Activated CD4-positive, CD25-positive, alpha-beta regulatory T cell (primary cell): ENCODE data around the gene MOB1A.
"Not testable (repeated sequence)": the region's sequence is repeated elsewhere in the genome, so short reads cannot be mapped to it uniquely, and the experiment has no call there.

Experiments
- DNase-seq, 4 experiments: peaks; one replicate each; lab custom pipeline; 2025; lab: John Stamatoyannopoulos, UW

MOB1A gene

DNA sequence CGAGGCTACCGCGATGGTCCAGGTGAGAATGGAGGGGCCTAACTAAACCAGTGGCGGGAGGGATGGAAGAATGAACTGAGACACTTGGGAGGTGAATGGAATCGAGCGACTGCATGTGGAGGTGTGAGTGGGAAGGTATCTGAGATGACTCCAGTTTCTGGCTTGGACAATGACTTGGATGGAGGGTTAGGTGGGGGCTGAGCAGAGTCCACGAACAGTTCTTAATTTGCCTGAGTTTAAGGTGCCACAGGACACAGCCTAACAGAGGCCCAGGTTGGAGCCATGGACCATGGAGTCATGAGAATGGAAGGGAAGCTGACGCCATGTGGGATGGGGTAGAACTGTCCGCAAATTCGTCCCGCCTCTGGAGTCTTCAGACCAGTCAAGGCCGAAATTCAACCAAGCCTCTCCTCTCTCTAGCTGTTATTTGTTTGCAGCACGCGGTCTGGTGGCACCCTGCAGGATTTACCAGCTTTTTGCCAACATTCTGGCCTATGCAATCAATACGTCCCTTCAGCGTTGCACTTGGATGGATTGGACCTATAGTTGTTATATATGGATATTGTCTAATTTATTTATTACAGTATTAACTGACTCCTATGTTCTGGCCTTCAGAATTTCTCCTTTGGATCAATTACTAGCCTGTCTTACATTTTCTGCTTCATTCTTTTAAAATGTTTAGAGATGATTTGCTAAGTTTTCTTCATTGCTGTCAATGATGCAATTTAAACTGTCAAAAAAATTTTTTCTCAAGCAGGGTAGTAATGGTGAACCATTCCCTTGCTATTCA lies 30.0 kb downstream of the MOB1A start:
- DNase-seq, result no peak

- DNase-seq, result peak; percentile 67 to 71 (median 70)
Measured at GRCh38 chr2:74147727-74148456, 30.8 kb downstream of the MOB1A start, which contains the start of gene BOLA3. Gene BOLA3 (minus strand): TSS chr2:74147912. CDS start chr2:74147874, 38 bp downstream.

DNA sequence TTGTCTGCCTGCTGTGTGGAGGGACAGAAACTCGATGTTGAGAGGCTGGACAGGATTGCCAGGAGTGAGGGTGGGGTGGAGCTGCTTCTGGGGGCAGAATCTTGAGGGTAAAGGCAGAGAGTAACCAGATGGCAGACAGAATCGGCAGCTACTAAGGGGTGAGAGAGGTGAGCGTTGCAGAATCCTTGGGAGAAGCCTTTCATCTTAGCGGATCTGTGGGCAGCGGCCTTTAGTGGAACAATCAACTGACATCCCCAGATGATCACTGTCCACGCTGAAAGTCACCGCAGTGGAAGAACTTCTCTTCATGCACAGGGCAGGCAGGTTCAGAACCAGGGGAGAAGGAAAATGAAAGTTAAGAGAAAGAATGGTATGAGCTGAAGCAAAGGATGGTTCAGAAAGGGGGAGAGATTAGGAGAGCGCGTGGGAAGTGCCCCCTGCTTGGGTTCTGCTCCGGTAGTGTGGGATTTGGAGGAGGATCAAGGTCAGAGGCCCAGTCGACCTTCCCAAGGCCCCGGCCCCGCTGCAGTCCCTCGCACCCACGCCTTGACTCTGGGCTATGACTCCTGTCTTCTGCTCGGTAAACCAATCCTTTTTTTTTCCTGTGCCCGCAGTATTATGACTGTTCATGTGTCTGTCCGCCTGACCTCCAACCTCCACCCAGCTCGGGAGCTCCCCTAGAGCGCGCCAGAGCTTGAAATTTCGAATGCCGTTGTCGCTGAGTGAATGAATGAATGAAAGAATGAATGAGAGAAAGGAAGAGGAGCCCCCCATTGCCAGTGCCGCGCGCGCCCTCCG lies 31.6 kb downstream of the MOB1A start:
- no peak for DNase-seq

DNA sequence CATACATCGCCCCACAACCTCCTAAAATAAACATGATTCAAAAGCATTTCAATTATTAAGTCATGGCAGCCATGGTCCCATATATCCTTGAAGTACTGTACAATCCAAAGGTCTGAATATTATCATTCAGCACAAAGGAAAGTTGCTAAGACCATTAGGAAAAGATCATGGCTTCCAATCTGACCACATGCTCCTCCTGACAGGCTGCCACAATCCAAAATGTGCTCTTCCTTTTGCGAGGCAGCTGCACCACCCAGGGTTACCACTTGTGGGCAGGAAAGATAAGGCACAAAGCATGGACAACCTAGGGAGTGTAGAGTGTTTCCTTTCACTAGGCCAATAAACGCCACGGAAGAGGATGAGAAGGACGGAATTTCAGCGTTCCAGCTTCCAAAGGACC lies 36.3 kb downstream of the MOB1A start:
- no peak for DNase-seq

DNA sequence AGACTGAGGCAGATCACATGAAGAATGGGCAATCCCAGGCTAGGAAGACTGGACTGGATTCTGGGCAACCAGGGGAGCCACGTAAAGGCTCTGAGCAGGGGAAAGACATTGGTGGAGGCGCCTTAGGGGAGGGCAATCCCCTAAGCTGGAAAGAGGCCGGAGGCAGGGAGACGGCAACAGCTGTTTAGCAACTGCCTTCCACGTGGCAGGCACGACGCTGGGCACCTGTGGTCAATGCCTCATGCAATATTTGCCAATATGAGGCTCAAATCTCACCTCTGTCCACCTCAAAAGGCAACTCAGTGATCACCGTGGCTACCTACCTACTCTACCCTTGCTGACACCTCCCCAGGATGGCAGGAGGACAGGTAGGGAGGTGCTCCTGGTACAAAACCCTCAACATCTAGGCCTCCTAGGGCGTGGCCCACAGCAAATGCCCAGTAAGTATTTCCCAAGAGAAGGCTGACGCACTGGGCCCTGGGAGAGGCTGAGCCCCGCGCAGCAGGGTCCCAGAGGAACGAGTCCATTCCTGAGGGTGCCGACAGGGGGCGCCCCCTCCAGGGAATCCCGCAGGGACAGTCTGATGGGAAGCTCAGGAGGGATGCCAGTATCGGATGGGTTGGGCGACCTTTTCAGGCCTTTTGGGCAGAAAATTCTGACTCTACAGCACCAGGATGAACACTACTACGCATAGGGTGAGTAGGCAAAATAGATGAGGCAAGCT lies 39.9 kb downstream of the MOB1A start:
- DNase-seq, result no peak

GRCh38 chr2:74137651-74138599 lies 40.8 kb downstream of the MOB1A start:
- no peak for DNase-seq

GRCh38 chr2:74131901-74132300 lies 46.8 kb downstream of the MOB1A start:
- DNase-seq, result no peak

GRCh38 chr2:74130211-74130995 lies 48.3 kb downstream of the MOB1A start:
- no peak for DNase-seq

DNA sequence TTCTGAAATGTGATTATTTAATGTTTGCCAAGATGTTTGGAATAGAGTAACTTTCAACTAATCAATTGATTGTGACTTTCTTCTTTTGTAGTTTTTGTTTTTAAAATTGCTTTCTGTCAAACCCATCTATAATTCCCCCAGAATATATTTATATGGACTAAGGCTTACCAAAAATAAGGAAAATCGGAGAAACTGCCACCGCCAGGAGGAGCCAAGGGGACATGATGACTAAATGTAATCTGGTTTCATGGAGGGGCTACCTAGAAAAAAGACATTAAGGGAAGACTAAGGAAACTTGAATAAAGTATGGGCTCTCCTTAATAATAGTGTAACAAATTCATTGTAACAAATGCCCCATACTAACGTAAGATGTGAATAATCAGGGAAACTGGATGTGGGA lies 50.5 kb downstream of the MOB1A start:
- no peak for DNase-seq

DNA sequence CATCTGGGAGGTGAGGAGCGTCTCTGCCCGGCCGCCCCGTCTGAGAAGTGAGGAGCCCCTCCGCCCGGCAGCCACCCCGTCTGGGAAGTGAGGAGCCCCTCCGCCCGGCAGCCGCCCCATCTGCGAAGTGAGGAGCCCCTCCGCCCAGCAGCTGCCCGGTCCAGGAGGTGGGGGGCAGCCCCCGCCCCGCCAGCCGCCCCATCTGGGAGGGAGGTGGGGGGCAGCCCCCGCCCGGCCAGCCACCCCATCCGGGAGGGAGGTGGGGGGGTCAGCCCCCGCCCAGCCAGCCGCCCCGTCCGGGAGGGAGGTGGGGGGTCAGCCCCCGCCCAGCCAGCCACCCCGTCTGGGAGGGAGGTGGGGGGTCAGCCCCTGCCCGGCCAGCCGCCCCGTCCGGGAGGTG lies 54.7 kb downstream of the MOB1A start:
- DNase-seq, result not testable (repeated sequence)

- DNase-seq, result not testable (repeated sequence)
Measured at GRCh38 chr2:74121846-74122245, 56.8 kb downstream of the MOB1A start.

- DNase-seq, result peak; percentile 69 to 80 (median 76)
Measured at GRCh38 chr2:74119912-74120825, 58.5 kb downstream of the MOB1A start.

GRCh38 chr2:74119339-74119738 lies 59.3 kb downstream of the MOB1A start:
- no peak for DNase-seq

DNA sequence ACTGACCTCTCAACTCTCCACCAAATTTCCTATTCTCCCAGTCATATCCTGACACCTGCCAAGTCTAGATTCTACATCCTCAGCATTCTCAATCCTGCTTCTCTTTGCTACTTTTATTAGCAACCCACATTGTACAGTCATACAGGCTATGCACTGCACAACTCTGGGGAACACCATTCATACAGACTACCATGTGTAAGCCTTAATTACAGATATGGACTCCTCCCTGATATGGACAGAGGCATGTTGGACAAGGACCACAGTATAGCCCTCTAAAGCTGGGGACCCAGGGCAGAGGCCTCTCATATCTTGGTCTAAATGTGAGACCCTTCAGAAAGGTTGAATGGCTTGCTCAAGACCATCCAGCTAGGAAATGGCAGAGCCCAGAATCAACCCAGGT lies 67.3 kb downstream of the MOB1A start:
- no peak for DNase-seq

DNA sequence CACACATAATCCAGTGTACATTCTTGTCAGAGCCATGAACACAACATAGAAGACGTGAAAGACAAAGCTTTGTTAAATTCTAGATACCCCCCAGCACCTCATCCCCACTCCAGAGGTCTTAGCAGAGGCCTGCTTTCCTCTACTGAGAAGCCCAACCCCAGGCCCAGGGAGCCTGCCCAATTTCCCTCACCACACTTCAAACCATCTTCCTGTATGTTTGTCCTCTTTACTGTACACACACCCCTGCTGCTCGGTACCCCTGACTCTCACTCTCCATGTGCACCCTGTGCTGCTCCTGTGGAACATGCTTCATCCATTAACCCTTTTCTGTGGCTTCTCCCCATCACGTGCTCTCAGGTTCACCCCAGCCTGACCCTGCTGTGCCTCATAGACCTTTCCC lies 68.1 kb downstream of the MOB1A start:
- no peak for DNase-seq

- DNase-seq, result no peak
Measured at GRCh38 chr2:74109551-74109950, 69.1 kb downstream of the MOB1A start.

DNA sequence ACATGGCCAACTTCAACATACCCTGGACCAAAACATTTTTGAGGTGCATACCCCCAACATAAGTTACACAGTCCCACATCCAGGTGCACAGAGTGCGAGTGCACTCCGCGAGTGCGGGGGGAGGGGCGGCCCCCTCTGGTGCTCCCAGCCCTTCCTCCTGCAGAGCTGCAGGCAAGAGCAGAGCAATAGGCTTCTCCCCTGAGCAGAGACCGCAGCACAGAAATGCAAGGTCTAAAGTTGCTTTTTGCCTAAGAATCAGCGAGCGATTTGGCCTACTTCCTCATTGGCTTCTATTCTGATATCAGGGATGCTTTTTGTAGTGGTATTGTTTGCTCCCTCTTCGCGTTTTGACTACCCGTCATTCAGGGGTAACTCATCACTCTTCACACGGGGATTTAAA lies 71.6 kb downstream of the MOB1A start:
- DNase-seq, result no peak

DNA sequence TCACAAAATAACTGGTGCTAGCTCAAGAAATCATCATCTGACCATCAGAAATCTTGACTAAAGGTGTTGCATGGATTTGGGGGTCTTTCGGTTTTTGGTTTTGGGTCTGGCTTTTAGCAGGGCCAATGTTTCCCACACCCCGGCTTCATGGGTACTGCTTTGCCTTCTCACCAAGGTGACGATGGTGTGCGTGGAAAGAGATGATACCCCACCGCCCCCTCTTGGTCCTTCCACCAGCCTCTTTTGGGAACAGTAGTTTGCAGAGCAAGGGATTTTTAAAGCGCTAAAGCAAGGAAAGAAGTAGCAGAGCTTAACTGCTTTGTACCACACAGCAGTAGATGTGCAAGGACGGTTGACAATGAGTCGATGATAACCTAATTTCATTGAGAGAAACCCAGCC lies 73.3 kb downstream of the MOB1A start:
- no peak for DNase-seq

- DNase-seq, result no peak
Measured at GRCh38 chr2:74104839-74105238, 73.8 kb downstream of the MOB1A start.
